ENCODE measurements around the gene CPB2.

The CPB2 gene

GRCh38 chr13:46097015-46097414, 7.8 kb downstream of the CPB2 start:
- no peak for DNase-seq (ENCODE audit: low spot score)

- no peak for DNase-seq (ENCODE audit: low spot score)
Measured at GRCh38 chr13:46094478-46094877, 10.4 kb downstream of the CPB2 start.

- no peak for DNase-seq (ENCODE audit: low spot score)
Measured at GRCh38 chr13:46088821-46089562, 15.8 kb downstream of the CPB2 start.

- DNase-seq (ENCODE audit: low spot score): no peak
Measured at GRCh38 chr13:46087481-46087880, 17.4 kb downstream of the CPB2 start.

GRCh38 chr13:46086985-46087384, 17.8 kb downstream of the CPB2 start:
- DNase-seq (ENCODE audit: low spot score): no peak

GRCh38 chr13:46086421-46086922, 18.4 kb downstream of the CPB2 start:
- DNase-seq (ENCODE audit: low spot score): no peak

- no peak for DNase-seq (ENCODE audit: low spot score)
Measured at GRCh38 chr13:46085737-46086136, 19.1 kb downstream of the CPB2 start.

- DNase-seq (ENCODE audit: low spot score): no peak
Measured at GRCh38 chr13:46082324-46082723, 22.5 kb downstream of the CPB2 start.

- no peak for DNase-seq (ENCODE audit: low spot score)
Measured at GRCh38 chr13:46079770-46080169, 25.1 kb downstream of the CPB2 start.

GRCh38 chr13:46077265-46077664, 27.6 kb downstream of the CPB2 start:
- no peak for DNase-seq (ENCODE audit: low spot score)

GRCh38 chr13:46076827-46077226, 28.0 kb downstream of the CPB2 start:
- DNase-seq (ENCODE audit: low spot score): no peak

- no peak for DNase-seq (ENCODE audit: low spot score)
Measured at GRCh38 chr13:46075811-46076210, 29.0 kb downstream of the CPB2 start.

- DNase-seq (ENCODE audit: low spot score): no peak
Measured at GRCh38 chr13:46071590-46072249, 33.1 kb downstream of the CPB2 start.

- DNase-seq (ENCODE audit: low spot score): no peak
Measured at GRCh38 chr13:46063292-46063691, 41.5 kb downstream of the CPB2 start.

GRCh38 chr13:46062185-46062584, 42.6 kb downstream of the CPB2 start:
- no peak for DNase-seq (ENCODE audit: low spot score)

GRCh38 chr13:46059405-46059804, 45.4 kb downstream of the CPB2 start:
- DNase-seq (ENCODE audit: low spot score): no peak

- DNase-seq (ENCODE audit: low spot score): no peak
Measured at GRCh38 chr13:46058268-46058667, 46.6 kb downstream of the CPB2 start.

GRCh38 chr13:46057256-46058015, 47.4 kb downstream of the CPB2 start:
- DNase-seq (ENCODE audit: low spot score): no peak

GRCh38 chr13:46053162-46054012, 51.4 kb downstream of the CPB2 start:
- DNase-seq (ENCODE audit: low spot score): no peak

- DNase-seq (ENCODE audit: low spot score): peak; percentile 87
Measured at GRCh38 chr13:46052319-46053161, 52.3 kb downstream of the CPB2 start, which contains the start of gene ZC3H13. ZC3H13 (minus strand) TSS chr13:46052746; CDS start chr13:46045507, 7,239 bp downstream.

GRCh38 chr13:46051968-46052318, 52.9 kb downstream of the CPB2 start:
- DNase-seq (ENCODE audit: low spot score): no peak

All from kidney capillary endothelial cell (primary cell).